Nucleus accumbens (tissue), 56 donors: ENCODE measurements around the gene CAPN13.

Experiments
- DNase-seq, 56 donors: peaks; one replicate each; lab custom pipeline; 2025; lab: John Stamatoyannopoulos, UW

Gene CAPN13

GRCh38 chr2:30789670-30790210 lies 17.5 kb downstream of the CAPN13 start:
- DNase-seq = no peak

- DNase-seq = no peak
These were observed 20.1 kb downstream of the CAPN13 start for GRCh38 chr2:30786923-30787685.

- no peak for DNase-seq
These were observed 22.6 kb downstream of the CAPN13 start for GRCh38 chr2:30784682-30785081.

- DNase-seq = no peak
These were observed 25.2 kb downstream of the CAPN13 start for GRCh38 chr2:30781961-30782533.

- no peak for DNase-seq
These were observed 25.8 kb downstream of the CAPN13 start for GRCh38 chr2:30781451-30781850.

GRCh38 chr2:30780776-30781330 lies 26.4 kb downstream of the CAPN13 start:
- DNase-seq = no peak

- DNase-seq = no peak
These were observed 28.6 kb downstream of the CAPN13 start for GRCh38 chr2:30778611-30779010.

- no peak for DNase-seq
These were observed 29.4 kb downstream of the CAPN13 start for GRCh38 chr2:30777661-30778505.

GRCh38 chr2:30776831-30777635 lies 30.2 kb downstream of the CAPN13 start:
- DNase-seq = no peak

- DNase-seq = no peak
These were observed 31.4 kb downstream of the CAPN13 start for GRCh38 chr2:30775833-30776232.

GRCh38 chr2:30772021-30772705 lies 35.1 kb downstream of the CAPN13 start:
- DNase-seq = no peak

- DNase-seq = no peak
These were observed 36.2 kb downstream of the CAPN13 start for GRCh38 chr2:30770816-30771576.

GRCh38 chr2:30769891-30770462 lies 37.3 kb downstream of the CAPN13 start:
- no peak for DNase-seq

GRCh38 chr2:30769481-30769780 lies 37.8 kb downstream of the CAPN13 start:
- DNase-seq = no peak

GRCh38 chr2:30768708-30769480 lies 38.4 kb downstream of the CAPN13 start:
- no peak for DNase-seq

GRCh38 chr2:30768036-30768686 lies 39.1 kb downstream of the CAPN13 start:
- DNase-seq = no peak

- no peak for DNase-seq
These were observed 40.6 kb downstream of the CAPN13 start for GRCh38 chr2:30766666-30767065.
